HG03045 (cell line): ENCODE data around the gene ALOX5AP.

ENCODE experiments used
- ATAC-seq: cut with Tn5 transposase; IDR thresholded peaks from one replicate; pipeline ENCODE4 v1.9.1; 2021; ENCODE audit warnings: mild to moderate bottlenecking, moderate library complexity; ENCODE audit not compliant: unreplicated experiment

The ALOX5AP gene

GRCh38 chr13:30735025-30735871, at the start of gene ALOX5AP:
ALOX5AP (plus strand) TSS chr13:30735543; CDS start chr13:30735606, 63 bp downstream.
- ATAC-seq = peak; percentile 81

- ATAC-seq = no peak
Observed at GRCh38 chr13:30685987-30686386, 49.4 kb upstream of the ALOX5AP start.

GRCh38 chr13:30687601-30688000, 47.7 kb upstream of the ALOX5AP start:
- ATAC-seq = no peak

GRCh38 chr13:30689752-30690151, 45.6 kb upstream of the ALOX5AP start:
- ATAC-seq = no peak

- peak; percentile 68 for ATAC-seq
Observed at GRCh38 chr13:30690282-30691188, 44.8 kb upstream of the ALOX5AP start.

GRCh38 chr13:30692113-30692512, 43.2 kb upstream of the ALOX5AP start:
- ATAC-seq = no peak

- ATAC-seq = no peak
Observed at GRCh38 chr13:30696278-30697176, 38.8 kb upstream of the ALOX5AP start.

- ATAC-seq = no peak
Observed at GRCh38 chr13:30697177-30697953, 38.0 kb upstream of the ALOX5AP start.

GRCh38 chr13:30697996-30698401, 37.3 kb upstream of the ALOX5AP start:
- ATAC-seq = no peak

- ATAC-seq = no peak
Observed at GRCh38 chr13:30698488-30699005, 36.8 kb upstream of the ALOX5AP start.

- ATAC-seq = no peak
Observed at GRCh38 chr13:30700364-30700763, 35.0 kb upstream of the ALOX5AP start.

GRCh38 chr13:30702006-30702405, 33.3 kb upstream of the ALOX5AP start:
- no peak for ATAC-seq

- no peak for ATAC-seq
Observed at GRCh38 chr13:30704596-30704995, 30.7 kb upstream of the ALOX5AP start.

GRCh38 chr13:30705680-30706079, 29.7 kb upstream of the ALOX5AP start:
- ATAC-seq = no peak

- ATAC-seq = no peak
Observed at GRCh38 chr13:30708541-30708940, 26.8 kb upstream of the ALOX5AP start.

- no peak for ATAC-seq
Observed at GRCh38 chr13:30710442-30710841, 24.9 kb upstream of the ALOX5AP start.

GRCh38 chr13:30711375-30711774, 24.0 kb upstream of the ALOX5AP start:
- no peak for ATAC-seq

- ATAC-seq = no peak
Observed at GRCh38 chr13:30711837-30712236, 23.5 kb upstream of the ALOX5AP start.
